Natural killer cell (primary cell): ENCODE results near the gene MEMO1. TPM values are rescaled to one million over a fixed set of nuclear protein-coding genes. Genes with fewer than 3 reads are reported as not detected.
A peak's percentile ranks its signal among the peaks of the same experiment; 100 is the strongest.
"Not testable (repeated sequence)": the region's sequence is repeated elsewhere in the genome, so short reads cannot be mapped to it uniquely, and the experiment has no call there.

Experiments used
- ATAC-seq, 3 donors: fragments of 150-1000 bp in 2 of 3; fragments of 200-7000 bp in 1 of 3; cut with Tn5 transposase; 1 replicate in 1 of 3; 2 replicates in 2 of 3; pipeline ENCODE4 v1.10.0; 2021; ENCODE audit warnings: mild to moderate bottlenecking in 2 of 3, moderate library complexity in 2 of 3
- DNase-seq, 2 donors: peaks; one replicate each; pipeline versions ENCODE4 v3.0.0 to v3.0.0-alpha.2; 2013 to 2021; ENCODE audit warnings: mixed read lengths in 1 of 2
- H3K27ac ChIP-seq: one replicate; pipeline ENCODE4 v1.5.1; 2013; ENCODE audit warnings: mild to moderate bottlenecking, low read length
- H3K27me3 ChIP-seq: one replicate; pipeline ENCODE4 v1.6.1; 2013; ENCODE audit warnings: low read length; ENCODE audit not compliant: control insufficient read depth, insufficient read depth
- H3K36me3 ChIP-seq: one replicate; pipeline ENCODE4 v1.6.1; 2013; ENCODE audit warnings: low read length; ENCODE audit not compliant: control insufficient read depth, insufficient read depth
- H3K4me1 ChIP-seq: one replicate; pipeline ENCODE4 v1.6.1; 2013; ENCODE audit warnings: low read length; ENCODE audit not compliant: control insufficient read depth, insufficient read depth
- H3K4me3 ChIP-seq: one replicate; pipeline ENCODE4 v1.5.1; 2013; ENCODE audit warnings: low read length
- H3K9me3 ChIP-seq: one replicate; pipeline ENCODE4 v1.6.1; 2013; ENCODE audit warnings: low read length; ENCODE audit not compliant: control insufficient read depth, insufficient read depth
- H3K27ac Mint-ChIP-seq, 2 donors: one replicate each; pipeline ENCODE4 v1.8.0; 2022; ENCODE audit warnings: mild to moderate bottlenecking in 2 of 2, mixed read lengths in 2 of 2, moderate library complexity in 1 of 2
- H3K27me3 Mint-ChIP-seq, 2 donors: one replicate each; pipeline ENCODE4 v1.8.0; 2022; ENCODE audit warnings: low read depth in 2 of 2, mixed read lengths in 2 of 2
- H3K36me3 Mint-ChIP-seq: one replicate; pipeline ENCODE4 v1.8.0; 2022; ENCODE audit warnings: mixed read lengths
- H3K4me1 Mint-ChIP-seq, 2 donors: one replicate each; pipeline ENCODE4 v1.8.0; 2022; ENCODE audit warnings: mixed read lengths in 2 of 2
- H3K4me3 Mint-ChIP-seq: one replicate; pipeline ENCODE4 v1.8.0; 2022; ENCODE audit warnings: mild to moderate bottlenecking, moderate library complexity, mixed read lengths
- H3K9me3 Mint-ChIP-seq, 2 donors: one replicate each; pipeline ENCODE4 v1.8.0; 2022; ENCODE audit warnings: mixed read lengths in 2 of 2
- CTCF ChIP-seq: fragments of 200-600 bp; IDR thresholded peaks from one replicate; pipeline ENCODE4 v1.8.0; 2022; ENCODE audit warnings: antibody characterized with exemption
- WGBS: methylation state at CpG from one replicate; pipeline ENCODE4 v1.1.7; 2013; ENCODE audit warnings: missing lambda C conversion rate; ENCODE audit not compliant: insufficient coverage; 5-methylcytosine and 5-hydroxymethylcytosine counted together
- intact Hi-C: fragments of 100-400 bp; cut with micrococcal nuclease; formaldehyde crosslinking; loops from one replicate; pipeline ENCODE4 v1.14.2; 2022
- total RNA-seq, 4 donors: library from RNA; stranded (reverse); fragments of 120-200 nt in 1 of 4; gene quantifications; one replicate each; pipeline versions ENCODE4 v1.2.3 to v1.2.4, GENCODE V29; 2013 to 2022

The MEMO1 gene
- total RNA-seq, 3 donors from 2014 or later (not counting 1 experiment from before 2014, with no cell fraction given), result 48.6 to 51.9 (median 51.7) TPM

- H3K36me3 ChIP-seq, result no peaks in the 10 kb centered on the region
- Mint-ChIP-seq H3K27me3 (no peaks in the 10 kb centered on the region), H3K4me3 (peak overlapping the region; percentile 83), H3K4me1 (peaks cover 38 to 46% of the 10 kb centered on the region in 2 donors), H3K27ac (peak overlapping the region; percentile 1 to 75), H3K9me3 (no peaks in the 10 kb centered on the region), H3K36me3 (no peaks in the 10 kb centered on the region)
- no peaks in the 10 kb centered on the region for H3K27me3 ChIP-seq
- H3K4me1 ChIP-seq, result peaks cover 18% of the 10 kb centered on the region
- DNase-seq (no peak), ATAC-seq (no peak)
- no CpG with 5 or more reads among the region's 1 CpG for WGBS
- no peak for TF ChIP-seq CTCF
- peak overlapping the region; percentile 7 for H3K27ac ChIP-seq
- intact Hi-C loops, result no loop called here
- H3K9me3 ChIP-seq, result no peaks in the 10 kb centered on the region
- H3K4me3 ChIP-seq, result no peak overlapping the region
These were observed 54.5 kb downstream of the MEMO1 start for GRCh38 chr2:31956312-31956711.

DNA sequence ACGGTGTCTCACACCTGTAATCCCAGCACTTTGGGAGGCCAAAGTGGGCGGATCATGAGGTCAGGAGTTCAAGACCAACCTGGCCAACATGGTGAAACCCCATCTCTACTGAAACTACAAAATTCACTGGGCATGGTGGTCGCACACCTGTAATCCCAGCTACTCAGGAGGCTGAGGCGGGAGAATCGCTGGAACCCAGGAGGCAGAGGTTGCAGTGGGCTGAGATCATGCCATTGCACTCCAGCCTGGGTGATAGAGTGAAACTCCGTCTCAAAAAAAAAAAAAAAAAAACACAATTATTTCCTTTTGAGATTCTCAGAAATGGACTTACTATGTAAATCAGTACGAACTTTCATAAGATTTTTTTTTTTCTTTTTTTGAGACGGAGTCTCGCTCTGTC, 57.7 kb downstream of the MEMO1 start:
- DNase-seq, H3K27me3 ChIP-seq, intact Hi-C loops, H3K9me3 Mint-ChIP-seq, H3K9me3 ChIP-seq, H3K27ac ChIP-seq, H3K36me3 Mint-ChIP-seq, H3K4me1 ChIP-seq, H3K36me3 ChIP-seq, H3K4me3 Mint-ChIP-seq, H3K27ac Mint-ChIP-seq, ATAC-seq, H3K27me3 Mint-ChIP-seq, H3K4me3 ChIP-seq: not testable (repeated sequence)
- H3K4me1 Mint-ChIP-seq, result peaks cover 29 to 44% of the 10 kb centered on the region in 2 donors
- WGBS, result over 99% methylated on average over 8 of the region's 9 CpGs

- no peak overlapping the region for H3K27ac Mint-ChIP-seq
- H3K4me1 Mint-ChIP-seq, result peaks cover 38 to 40% of the 10 kb centered on the region in 2 donors
- no peak overlapping the region for H3K4me3 ChIP-seq
- ATAC-seq, result no peak
- WGBS, result 79% methylated on average over 3 of the region's 4 CpGs
- no peaks in the 10 kb centered on the region for H3K27me3 Mint-ChIP-seq
- no peaks in the 10 kb centered on the region for H3K9me3 ChIP-seq
- no peaks in the 10 kb centered on the region for H3K36me3 Mint-ChIP-seq
- H3K9me3 Mint-ChIP-seq, result no peaks in the 10 kb centered on the region
- intact Hi-C loops, result no loop called here
- no peak overlapping the region for H3K27ac ChIP-seq
- peaks cover 4% of the 10 kb centered on the region for H3K4me1 ChIP-seq
- no peak for TF ChIP-seq CTCF
- DNase-seq, result no peak
- H3K27me3 ChIP-seq, result no peaks in the 10 kb centered on the region
- no peak overlapping the region for H3K4me3 Mint-ChIP-seq
- H3K36me3 ChIP-seq, result no peaks in the 10 kb centered on the region
These were observed 59.8 kb downstream of the MEMO1 start for GRCh38 chr2:31950946-31951562.

DNA sequence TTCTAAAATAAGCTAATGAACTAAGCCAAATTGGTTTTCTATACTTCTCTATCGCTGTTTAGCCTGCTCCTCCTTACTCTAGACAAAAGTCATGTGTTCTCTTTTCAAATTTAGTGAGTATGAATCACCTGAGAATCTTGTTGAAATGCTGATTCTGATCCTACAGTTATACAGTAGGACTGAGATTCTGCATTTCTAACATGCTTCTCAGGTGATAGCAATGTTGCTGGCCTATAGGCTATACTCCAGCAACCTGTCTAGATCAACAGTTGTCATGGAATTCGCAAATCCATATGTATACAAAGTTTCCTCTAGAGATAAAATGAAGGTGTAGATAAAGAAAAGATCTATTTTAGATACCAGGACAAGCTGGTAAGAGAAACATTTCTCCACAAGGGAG, 62.9 kb downstream of the MEMO1 start:
- Mint-ChIP-seq H3K9me3 (no peaks in the 10 kb centered on the region), H3K4me3 (no peak overlapping the region), H3K4me1 (peaks cover 55 to 61% of the 10 kb centered on the region in 2 donors), H3K27ac (peak overlapping the region in 1 of 2 donors; percentile 25), H3K27me3 (no peaks in the 10 kb centered on the region), H3K36me3 (no peaks in the 10 kb centered on the region)
- WGBS, result 100% methylated on average over 1 of the region's 2 CpGs
- no peak for ATAC-seq
- Histone ChIP-seq H3K4me3 (no peak overlapping the region), H3K27me3 (no peaks in the 10 kb centered on the region), H3K27ac (no peak overlapping the region), H3K4me1 (peaks cover 4% of the 10 kb centered on the region), H3K9me3 (no peaks in the 10 kb centered on the region), H3K36me3 (peaks cover under 1% of the 10 kb centered on the region)
- no peak for DNase-seq
- no peak for TF ChIP-seq CTCF
- intact Hi-C loops, result no loop called here
